H9 (cell line): ENCODE results near the gene SDK1. TPM values are rescaled to one million over a fixed set of nuclear protein-coding genes. Genes with fewer than 3 reads are reported as not detected.

Source experiments
- DNase-seq: peaks from one replicate; pipeline ENCODE4 v3.0.0-alpha.2; 2017
- H2AFZ ChIP-seq: one replicate; pipeline ENCODE4 v1.6.1; 2013; ENCODE audit warnings: mild to moderate bottlenecking, low read length, control low read depth, moderate library complexity
- H2AK5ac ChIP-seq: 2 replicates; pipeline ENCODE4 v1.6.1; 2013; ENCODE audit warnings: low read length, control low read depth, mixed read lengths; ENCODE audit not compliant: insufficient read length
- H2BK120ac ChIP-seq: one replicate; pipeline ENCODE4 v1.6.1; 2013; ENCODE audit warnings: low read depth, mild to moderate bottlenecking, low read length, control low read depth, inconsistent platforms; ENCODE audit not compliant: poor library complexity, severe bottlenecking
- H2BK12ac ChIP-seq: 2 replicates; pipeline ENCODE4 v1.6.1; 2013; ENCODE audit warnings: low read length, control low read depth, mixed read lengths, low read depth; ENCODE audit not compliant: insufficient read length
- H2BK15ac ChIP-seq: 2 replicates; pipeline ENCODE4 v1.6.1; 2013; ENCODE audit warnings: low read depth, low read length, control low read depth
- H2BK20ac ChIP-seq: one replicate; pipeline ENCODE4 v1.6.1; 2013; ENCODE audit warnings: low read depth, mild to moderate bottlenecking, low read length, control low read depth, inconsistent platforms; ENCODE audit not compliant: poor library complexity, severe bottlenecking
- H2BK5ac ChIP-seq: 2 replicates; pipeline ENCODE4 v1.6.1; 2013; ENCODE audit warnings: low read length, control low read depth, mixed read lengths; ENCODE audit not compliant: insufficient read length
- H3K14ac ChIP-seq: 2 replicates; pipeline ENCODE4 v1.6.1; 2013; ENCODE audit warnings: low read length, control low read depth; ENCODE audit not compliant: insufficient read depth
- H3K18ac ChIP-seq: 2 replicates; pipeline ENCODE4 v1.6.1; 2013; ENCODE audit warnings: low read depth, mild to moderate bottlenecking, mixed read lengths, low read length, control low read depth; ENCODE audit not compliant: insufficient read length
- H3K23ac ChIP-seq: 2 replicates; pipeline ENCODE4 v1.6.1; 2013; ENCODE audit warnings: low read length, control low read depth, mixed read lengths, low read depth; ENCODE audit not compliant: insufficient read length
- H3K23me2 ChIP-seq: 2 replicates; pipeline ENCODE4 v1.6.1; 2013; ENCODE audit warnings: low read depth, mild to moderate bottlenecking, mixed read lengths, low read length, control low read depth; ENCODE audit not compliant: insufficient read length, poor library complexity, severe bottlenecking
- H3K27ac ChIP-seq: 2 replicates; pipeline ENCODE4 v1.5.1; 2013; ENCODE audit warnings: low read length, control low read depth, mixed read lengths, low read depth; ENCODE audit not compliant: insufficient read length
- H3K27me3 ChIP-seq: 2 replicates; pipeline ENCODE4 v1.6.1; 2013; ENCODE audit warnings: low read length, control low read depth, inconsistent platforms; ENCODE audit not compliant: insufficient read depth
- H3K4ac ChIP-seq: 2 replicates; pipeline ENCODE4 v1.6.1; 2013; ENCODE audit warnings: low read depth, mild to moderate bottlenecking, control low read depth, inconsistent platforms, low read length, moderate library complexity
- H3K4me1 ChIP-seq: 2 replicates; pipeline ENCODE4 v1.6.1; 2013; ENCODE audit warnings: low read length, control low read depth, inconsistent platforms; ENCODE audit not compliant: insufficient read depth
- H3K4me2 ChIP-seq: 2 replicates; pipeline ENCODE4 v1.6.1; 2013; ENCODE audit warnings: low read length, control low read depth, mixed read lengths; ENCODE audit not compliant: insufficient read length, insufficient read depth
- H3K56ac ChIP-seq: 2 replicates; pipeline ENCODE4 v1.6.1; 2013; ENCODE audit warnings: low read depth, mild to moderate bottlenecking, mixed read lengths, low read length, control low read depth; ENCODE audit not compliant: insufficient read length
- H3K79me1 ChIP-seq: 2 replicates; pipeline ENCODE4 v1.6.1; 2013; ENCODE audit warnings: low read depth, mild to moderate bottlenecking, moderate library complexity, low read length, control low read depth, inconsistent platforms; ENCODE audit not compliant: insufficient read depth, poor library complexity, severe bottlenecking
- H3K79me2 ChIP-seq: 2 replicates; pipeline ENCODE4 v1.6.1; 2013; ENCODE audit warnings: low read length, control low read depth, inconsistent platforms; ENCODE audit not compliant: insufficient read depth
- H3K9ac ChIP-seq: 2 replicates; pipeline ENCODE4 v1.6.1; 2013; ENCODE audit warnings: low read length, control low read depth, mixed read lengths; ENCODE audit not compliant: insufficient read length; ENCODE audit errors: extremely low read depth
- H3K9me3 ChIP-seq: one replicate; pipeline ENCODE4 v1.6.1; 2013; ENCODE audit warnings: low read depth, low read length, inconsistent platforms; ENCODE audit not compliant: control insufficient read depth
- H3T11ph ChIP-seq: one replicate; pipeline ENCODE4 v1.6.1; 2013; ENCODE audit warnings: mild to moderate bottlenecking, low read length, control low read depth, inconsistent platforms
- H4K20me1 ChIP-seq: one replicate; pipeline ENCODE4 v1.6.1; 2013; ENCODE audit not compliant: control insufficient read depth, insufficient read length, insufficient read depth
- H4K5ac ChIP-seq: 2 replicates; pipeline ENCODE4 v1.6.1; 2013; ENCODE audit warnings: low read depth, mild to moderate bottlenecking, mixed read lengths, low read length, control low read depth; ENCODE audit not compliant: insufficient read length
- H4K8ac ChIP-seq: replicated peaks from 2 replicates; pipeline ENCODE4 v1.6.1; 2013; ENCODE audit warnings: low read length, control low read depth, mixed read lengths, low read depth; ENCODE audit not compliant: insufficient read length
- H4K91ac ChIP-seq: 2 replicates; pipeline ENCODE4 v1.6.1; 2013; ENCODE audit warnings: low read depth, mild to moderate bottlenecking, moderate library complexity, mixed read lengths, low read length, control low read depth; ENCODE audit not compliant: insufficient read length
- H3K27ac Mint-ChIP-seq, 3 experiments: 2 replicates in 2 of 3; 3 replicates in 1 of 3; pipeline ENCODE4 v1.8.0; 2020 to 2021; ENCODE audit warnings: mixed read lengths in 3 of 3, mild to moderate bottlenecking in 1 of 3, moderate library complexity in 1 of 3
- H3K27me3 Mint-ChIP-seq: 2 replicates; pipeline ENCODE4 v1.8.0; 2021; ENCODE audit warnings: low read depth, mild to moderate bottlenecking, moderate library complexity, mixed read lengths
- H3K36me3 Mint-ChIP-seq, 3 experiments: 2 replicates in 2 of 3; 3 replicates in 1 of 3; pipeline ENCODE4 v1.8.0; 2020 to 2021; ENCODE audit warnings: low read depth in 3 of 3, mixed read lengths in 3 of 3; ENCODE audit not compliant: insufficient read depth in 1 of 3
- H3K4me1 Mint-ChIP-seq, 2 experiments: 2 replicates each; pipeline ENCODE4 v1.8.0; 2020; ENCODE audit warnings: mixed read lengths in 2 of 2
- H3K4me3 Mint-ChIP-seq, 2 experiments: 2 replicates in 1 of 2; 3 replicates in 1 of 2; pipeline ENCODE4 v1.8.0; 2020 to 2021; ENCODE audit warnings: mild to moderate bottlenecking in 2 of 2, mixed read lengths in 2 of 2, moderate library complexity in 1 of 2
- H3K9me3 Mint-ChIP-seq, 2 experiments: 2 replicates in 1 of 2; 3 replicates in 1 of 2; pipeline ENCODE4 v1.8.0; 2020; ENCODE audit warnings: mild to moderate bottlenecking in 2 of 2, mixed read lengths in 2 of 2, moderate library complexity in 1 of 2
- CTCF ChIP-seq: fragments of 200-600 bp; sonication (generic); conservative IDR thresholded peaks from 3 replicates; pipeline ENCODE4 v1.8.0; 2021; ENCODE audit warnings: antibody characterized with exemption, mild to moderate bottlenecking
- WGBS: extraction: QIAGEN DNeasy Blood & Tissue Kit; methylation state at CpG from one replicate; pipeline ENCODE4 v1.1.7; 2013; ENCODE audit warnings: missing lambda C conversion rate, low lambda C conversion rate, mixed read lengths; ENCODE audit not compliant: insufficient read length; ENCODE audit errors: extremely low coverage; 5-methylcytosine and 5-hydroxymethylcytosine counted together
- total RNA-seq: library from RNA; stranded (reverse); gene quantifications from 2 replicates; pipeline ENCODE4 v1.2.1, GENCODE V29; 2021

The SDK1 gene
- total RNA-seq, 1 experiment from 2014 or later = 8.7 TPM

DNA sequence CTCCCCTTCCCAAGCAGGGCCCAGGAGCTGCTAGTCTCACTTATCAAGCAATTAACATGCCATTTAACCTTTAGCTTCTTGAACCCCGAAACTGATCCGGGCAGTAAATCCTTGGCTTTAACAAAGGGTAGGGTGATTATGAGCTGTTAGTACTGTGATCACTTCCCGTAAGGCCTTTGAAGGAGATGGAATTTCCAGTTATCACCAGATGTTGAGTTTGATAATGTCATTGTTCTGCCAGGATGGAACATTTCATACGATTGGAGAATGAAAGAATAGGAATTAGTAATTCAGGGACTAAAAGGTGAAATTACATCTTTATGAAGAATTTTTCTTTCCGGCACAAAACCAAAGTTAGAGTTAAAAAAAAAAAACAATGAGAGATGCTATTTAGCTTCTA, 810.1 kb downstream of the SDK1 start:
- H3K9me3 ChIP-seq = no peaks in the 10 kb centered on the region
- no peak overlapping the region for H4K8ac ChIP-seq
- no peak overlapping the region for H2BK15ac ChIP-seq
- no peak overlapping the region for H3K27ac ChIP-seq
- H2BK12ac ChIP-seq = no peak overlapping the region
- H2BK120ac ChIP-seq = no peak overlapping the region
- H3K36me3 Mint-ChIP-seq = peaks cover 3 to 10% (median 6%) of the 10 kb centered on the region in 3 experiments; a peak in 5 of 7 replicates
- no peak overlapping the region for H2BK5ac ChIP-seq
- no peak overlapping the region for H3K4me3 Mint-ChIP-seq
- no peak overlapping the region for H2BK20ac ChIP-seq
- H3K9me3 Mint-ChIP-seq = no peaks in the 10 kb centered on the region
- H3K27me3 Mint-ChIP-seq = peaks cover 2% of the 10 kb centered on the region
- H3K27ac Mint-ChIP-seq = no peak overlapping the region
- no peak overlapping the region for H3K18ac ChIP-seq
- no peak overlapping the region for H3K23ac ChIP-seq
- H2AK5ac ChIP-seq = no peak overlapping the region
- no peak overlapping the region for H3K4me2 ChIP-seq
- no peaks in the 10 kb centered on the region for H3K79me2 ChIP-seq
- H3K23me2 ChIP-seq = no peaks in the 10 kb centered on the region
- no peak overlapping the region for H3K4ac ChIP-seq
- no peak for TF ChIP-seq CTCF
- no peak overlapping the region for H3T11ph ChIP-seq
- no peak overlapping the region for H4K91ac ChIP-seq
- no peak overlapping the region for H3K14ac ChIP-seq
- H3K4me1 ChIP-seq = no peaks in the 10 kb centered on the region
- no peak overlapping the region for H4K5ac ChIP-seq
- no CpG with 5 or more reads among the region's 5 CpGs for WGBS
- H3K79me1 ChIP-seq = no peaks in the 10 kb centered on the region
- no peak overlapping the region for H3K56ac ChIP-seq
- H3K4me1 Mint-ChIP-seq = peaks cover 6 to 8% of the 10 kb centered on the region in 2 experiments
- H3K9ac ChIP-seq = no peak overlapping the region
- DNase-seq = no peak
- no peaks in the 10 kb centered on the region for H3K27me3 ChIP-seq
- H4K20me1 ChIP-seq = no peaks in the 10 kb centered on the region
- H2AFZ ChIP-seq = no peak overlapping the region
